Measurements from ENCODE around the gene WDR13. TPM values are rescaled to one million over a fixed set of nuclear protein-coding genes. Genes with fewer than 3 reads are reported as not detected.
"Not testable (repeated sequence)": the region's sequence is repeated elsewhere in the genome, so short reads cannot be mapped to it uniquely, and the experiment has no call there.

WDR13 gene
- 64.0 TPM for total RNA-seq (ENCODE audit: insufficient read depth, low replicate concordance)

GRCh38 chrX:48597353-48598264, at the start of gene WDR13:
TSS of gene WDR13 (plus strand) at chrX:48597492. CDS start at chrX:48597997, 505 bp downstream.
- DNase-seq (ENCODE audit: low spot score), result peak; percentile 96

GRCh38 chrX:48548871-48549270, 48.4 kb upstream of the WDR13 start:
- DNase-seq (ENCODE audit: low spot score), result no peak

GRCh38 chrX:48555731-48556325, 41.5 kb upstream of the WDR13 start:
- not testable (repeated sequence) for DNase-seq (ENCODE audit: low spot score)

- DNase-seq (ENCODE audit: low spot score), result no peak
Observed at GRCh38 chrX:48558271-48558670, 39.0 kb upstream of the WDR13 start.

GRCh38 chrX:48559636-48560035, 37.7 kb upstream of the WDR13 start:
- no peak for DNase-seq (ENCODE audit: low spot score)

- no peak for DNase-seq (ENCODE audit: low spot score)
Observed at GRCh38 chrX:48560056-48560455, 37.2 kb upstream of the WDR13 start.

- no peak for DNase-seq (ENCODE audit: low spot score)
Observed at GRCh38 chrX:48560681-48561080, 36.6 kb upstream of the WDR13 start.

GRCh38 chrX:48569958-48570357, 27.3 kb upstream of the WDR13 start:
- no peak for DNase-seq (ENCODE audit: low spot score)

GRCh38 chrX:48573690-48574269, 23.5 kb upstream of the WDR13 start:
- no peak for DNase-seq (ENCODE audit: low spot score)

- DNase-seq (ENCODE audit: low spot score), result peak; percentile 96
Observed at GRCh38 chrX:48574270-48575266, 22.7 kb upstream of the WDR13 start, which contains the start of gene RBM3. TSS of gene RBM3 (plus strand) at chrX:48574484. CDS start at chrX:48575181, 697 bp downstream.

- DNase-seq (ENCODE audit: low spot score), result no peak
Observed at GRCh38 chrX:48575642-48576041, 21.6 kb upstream of the WDR13 start.

- no peak for DNase-seq (ENCODE audit: low spot score)
Observed at GRCh38 chrX:48576108-48576507, 21.2 kb upstream of the WDR13 start.

GRCh38 chrX:48578661-48579128, 18.6 kb upstream of the WDR13 start:
- no peak for DNase-seq (ENCODE audit: low spot score)

- DNase-seq (ENCODE audit: low spot score), result no peak
Observed at GRCh38 chrX:48579259-48579658, 18.0 kb upstream of the WDR13 start.

GRCh38 chrX:48580662-48581061, 16.6 kb upstream of the WDR13 start:
- peak; percentile 35 for DNase-seq (ENCODE audit: low spot score)

- DNase-seq (ENCODE audit: low spot score), result no peak
Observed at GRCh38 chrX:48584698-48585097, 12.6 kb upstream of the WDR13 start.

- no peak for DNase-seq (ENCODE audit: low spot score)
Observed at GRCh38 chrX:48589482-48590162, 7.7 kb upstream of the WDR13 start.

- no peak for DNase-seq (ENCODE audit: low spot score)
Observed at GRCh38 chrX:48590203-48591103, 6.8 kb upstream of the WDR13 start.

- DNase-seq (ENCODE audit: low spot score), result no peak
Observed at GRCh38 chrX:48591255-48591791, 6.0 kb upstream of the WDR13 start.

All from umbilical cord (tissue), 2 donors.